Heart left ventricle (tissue), 13 donors: Measurements from ENCODE around the gene IL12A.

ENCODE experiments used
- CTCF ChIP-seq, 12 donors: fragments of 200-600 bp; sonication (generic) in 4 of 12; IDR thresholded peaks; one replicate each; pipeline versions ENCODE4 v1.5.0 to v1.8.0; 2018 to 2022; ENCODE audit warnings: antibody characterized with exemption in 12 of 12, mild to moderate bottlenecking in 5 of 12
- POLR2A ChIP-seq, 2 donors: fragments of 450-650 bp; IDR thresholded peaks; one replicate each; pipeline ENCODE4 v1.6.1; 2017; ENCODE audit warnings: antibody characterized with exemption in 2 of 2, mild to moderate bottlenecking in 2 of 2, moderate library complexity in 2 of 2
- donor health status: ischemic (EF 13 %, LVEDD 7.1; RV severe dilation, severe dysfunction).
- donor health status: DM: no; HTN: yes; CAD: no.
- donor health status: DM: no; HTN: no; CAD: no.
- donor health status: ischemic (EF 25% LVEDD 6.9; RV normal size, moderate dysfunction).
- donor health status: ischemic (EF 25% LVEDD 5.7; RV mildly dilated, moderate dysfunction).
- donor health status: ischemic (EF 35%, LVEDD 5.7; RV mildly dilated, moderate dysfunction).
- donor health status: nonischemic (EF 11% LVEDD 7.7; RV severe dilation, severe dysfunction).
- donor health status: DM: yes; HTN: yes; CAD: no.
- donor health status: PGD.
- donor health status: ischemic (EF 29% LVEDD 5.4; RV normal size, mild dysfunction).
- donor health status: nonischemic (EF 23%, LVEDD 6.1; RV moderate dilation, normal function).

GRCh38 chr3:160001850-160002623 lies 13.4 kb downstream of the IL12A start:
- TF ChIP-seq POLR2A (IDR thresholded peaks at IDR 0.05): no peak
- no peak for TF ChIP-seq CTCF (IDR thresholded peaks at IDR 0.05)
